SK-N-SH (cell line): ENCODE results near the gene ANKMY2. TPM values are rescaled to one million over a fixed set of nuclear protein-coding genes. Genes with fewer than 3 reads are reported as not detected.

ENCODE experiments used
- CTCF ChIA-PET: fragments of 300-600, 350-600 bp; formaldehyde crosslinking; extraction: SDS; loops from one replicate; lab custom pipeline; 2021; lab: Yijun Ruan, JAX
- POLR2A ChIA-PET: fragments of 350-600 bp; sonication (Branson Sonifier 250); formaldehyde crosslinking; extraction: SDS; loops from one replicate; lab custom pipeline; 2020; ENCODE audit warnings: antibody characterized with exemption, inconsistent platforms; lab: Yijun Ruan, JAX
- DNase-seq: peaks from one replicate; pipeline ENCODE4 v3.0.0; 2012
- H2AFZ ChIP-seq: fragments of 200-600 bp; sonication (generic); 2 replicates; pipeline ENCODE4 v1.8.1; 2016; ENCODE audit warnings: antibody characterized with exemption, mild to moderate bottlenecking, low read depth
- H3F3A ChIP-seq: fragments of 200-600 bp; sonication (generic); replicated peaks from 2 replicates; pipeline ENCODE3; 2016; ENCODE audit warnings: antibody characterized with exemption, mild to moderate bottlenecking; ENCODE audit not compliant: insufficient read depth
- H3K27ac ChIP-seq, 2 experiments: fragments of 200-500 bp in 1 of 2; fragments of 200-600 bp in 1 of 2; sonication (Bioruptor generic) in 1 of 2; sonication (generic), shearing (Covaris generic) in 1 of 2; 2 replicates each; pipeline versions ENCODE4 v1.5.1 to v1.6.1; 2014 to 2016; ENCODE audit warnings: low read depth in 2 of 2, inconsistent platforms in 1 of 2, low read length in 1 of 2, mild to moderate bottlenecking in 1 of 2, mixed read lengths in 1 of 2
- H3K27me3 ChIP-seq: fragments of 200-600 bp; sonication (generic), shearing (Covaris generic); 2 replicates; pipeline ENCODE4 v1.6.1; 2016; ENCODE audit warnings: mixed run types; ENCODE audit not compliant: insufficient read depth
- H3K36me3 ChIP-seq, 2 experiments: fragments of 200-500 bp in 1 of 2; fragments of 200-600 bp in 1 of 2; sonication (Bioruptor generic) in 1 of 2; sonication (generic) in 1 of 2; replicated peaks in 1 of 2; 2 replicates each; pipeline versions ENCODE3 to v1.5.1; 2014 to 2016; ENCODE audit warnings: low read length in 1 of 2, mild to moderate bottlenecking in 1 of 2; ENCODE audit not compliant: insufficient read depth in 2 of 2, control insufficient read depth in 1 of 2
- H3K4me1 ChIP-seq, 2 experiments: fragments of 200-500 bp in 1 of 2; fragments of 200-600 bp in 1 of 2; sonication (Bioruptor generic) in 1 of 2; sonication (generic), shearing (Covaris generic) in 1 of 2; 2 replicates each; pipeline versions ENCODE4 v1.5.1 to v1.6.1; 2014 to 2016; ENCODE audit warnings: low read depth in 1 of 2, low read length in 1 of 2, mixed run types in 1 of 2; ENCODE audit not compliant: insufficient read depth in 2 of 2, control insufficient read depth in 1 of 2
- H3K4me2 ChIP-seq: fragments of 200-600 bp; sonication (generic), shearing (Covaris generic); 2 replicates; pipeline ENCODE4 v1.6.1; 2017; ENCODE audit warnings: mixed run types
- H3K4me3 ChIP-seq, 2 experiments: fragments of 200-500 bp in 1 of 2; fragments of 200-600 bp in 1 of 2; sonication (Bioruptor generic) in 1 of 2; sonication (generic), shearing (Covaris generic) in 1 of 2; 2 replicates each; pipeline versions ENCODE4 v1.5.1 to v1.8.1; 2014 to 2016; ENCODE audit warnings: low read depth in 2 of 2, inconsistent platforms in 1 of 2, low read length in 1 of 2, mild to moderate bottlenecking in 1 of 2, mixed read lengths in 1 of 2, moderate library complexity in 1 of 2
- H3K79me2 ChIP-seq: fragments of 200-600 bp; sonication (generic); 2 replicates; pipeline ENCODE4 v1.8.1; 2017; ENCODE audit warnings: mild to moderate bottlenecking; ENCODE audit not compliant: insufficient read depth
- H3K9ac ChIP-seq: fragments of 200-600 bp; sonication (generic); 2 replicates; pipeline ENCODE4 v1.6.1; 2017; ENCODE audit warnings: mixed run types
- H3K9me2 ChIP-seq: fragments of 200-600 bp; sonication (generic); 2 replicates; pipeline ENCODE4 v1.6.1; 2017; ENCODE audit warnings: mixed run types
- H3K9me3 ChIP-seq: fragments of 200-600 bp; sonication (generic); 2 replicates; pipeline ENCODE4 v1.6.1; 2017; ENCODE audit warnings: mixed run types, mild to moderate bottlenecking, moderate library complexity
- H4K20me1 ChIP-seq: fragments of 200-600 bp; sonication (generic); 2 replicates; pipeline ENCODE4 v1.6.1; 2017; ENCODE audit warnings: mild to moderate bottlenecking, mixed run types; ENCODE audit not compliant: insufficient read depth
- CHD2 ChIP-seq: fragments of 150-350 bp; IDR thresholded peaks from 2 replicates; pipeline ENCODE4 v1.6.1; 2018; ENCODE audit warnings: low read length; ENCODE audit not compliant: partially characterized antibody
- EP300 ChIP-seq, 2 experiments: IDR thresholded peaks; 2 replicates each; pipeline versions ENCODE4 v1.4.0 to v1.6.1; 2012; ENCODE audit warnings: borderline replicate concordance in 1 of 2, low read depth in 1 of 2, low read length in 1 of 2
- FOSL2 ChIP-seq: IDR thresholded peaks from 2 replicates; pipeline ENCODE4 v1.4.0; 2012; ENCODE audit warnings: low read depth, mild to moderate bottlenecking, moderate library complexity, borderline replicate concordance
- FOXM1 ChIP-seq: IDR thresholded peaks from 2 replicates; pipeline ENCODE4 v1.4.0; 2012; ENCODE audit warnings: low read depth, mild to moderate bottlenecking
- GABPA ChIP-seq: IDR thresholded peaks from 2 replicates; pipeline ENCODE4 v1.4.0; 2012; ENCODE audit warnings: low read depth, mild to moderate bottlenecking
- JUND ChIP-seq: IDR thresholded peaks from 2 replicates; pipeline ENCODE4 v1.4.0; 2012
- NFIC ChIP-seq: IDR thresholded peaks from 2 replicates; pipeline ENCODE4 v1.4.0; 2012; ENCODE audit warnings: borderline replicate concordance
- NRF1 ChIP-seq: IDR thresholded peaks from 2 replicates; pipeline ENCODE4 v1.6.1; 2012; ENCODE audit warnings: low read depth, mild to moderate bottlenecking, low read length
- POLR2AphosphoS5 ChIP-seq: IDR thresholded peaks from 2 replicates; pipeline ENCODE4 v1.6.1; 2012; ENCODE audit warnings: low read depth, low read length
- RAD21 ChIP-seq: IDR thresholded peaks from 2 replicates; pipeline ENCODE4 v1.6.1; 2012; ENCODE audit warnings: mild to moderate bottlenecking, low read length
- RCOR1 ChIP-seq: fragments of 150-350 bp; IDR thresholded peaks from 2 replicates; pipeline ENCODE4 v1.6.1; 2017; ENCODE audit warnings: antibody characterized with exemption, low read length
- RFX5 ChIP-seq: IDR thresholded peaks from 2 replicates; pipeline ENCODE4 v1.6.1; 2012; ENCODE audit warnings: mild to moderate bottlenecking, improper control_type of control experiment, low read length
- RXRA ChIP-seq: IDR thresholded peaks from 2 replicates; pipeline ENCODE4 v1.4.0; 2012; ENCODE audit warnings: low read depth, mild to moderate bottlenecking, borderline replicate concordance
- SIN3A ChIP-seq: IDR thresholded peaks from 2 replicates; pipeline ENCODE4 v1.6.1; 2012; ENCODE audit warnings: low read depth, mild to moderate bottlenecking, low read length, moderate library complexity, borderline replicate concordance
- TAF1 ChIP-seq: IDR thresholded peaks from 2 replicates; pipeline ENCODE4 v1.6.1; 2012; ENCODE audit warnings: low read depth, mild to moderate bottlenecking, low read length, moderate library complexity, borderline replicate concordance
- TEAD4 ChIP-seq: IDR thresholded peaks from 2 replicates; pipeline ENCODE4 v1.4.0; 2012; ENCODE audit warnings: mild to moderate bottlenecking, borderline replicate concordance; ENCODE audit not compliant: insufficient read depth
- WGBS: methylation state at CpG from one replicate; pipeline ENCODE4 v1.1.6; 2017; ENCODE audit warnings: low lambda C conversion rate; 5-methylcytosine and 5-hydroxymethylcytosine counted together
- polyA plus RNA-seq, 3 experiments: library from polyadenylated mRNA; depleted of rRNA; stranded (reverse); fragments of >200 nt; gene quantifications; 2 replicates each; pipeline ENCODE4 v1.2.3, GENCODE V29; 2012
- TF ChIP-seq, protein P1 (sequence below): IDR thresholded peaks from 2 replicates; pipeline ENCODE4 v1.6.1; 2012; ENCODE audit warnings: mild to moderate bottlenecking, low read depth, low read length, moderate library complexity
- TF ChIP-seq, protein P2 (sequence below): fragments of 150-350 bp; IDR thresholded peaks from 2 replicates; pipeline ENCODE4 v1.6.1; 2017; ENCODE audit warnings: antibody characterized with exemption, low read length, low read depth, borderline replicate concordance

The ANKMY2 gene
- polyA plus RNA-seq, 1 of the 3 experiments (the other 2 are of a cell fraction): 15.8 TPM

DNA sequence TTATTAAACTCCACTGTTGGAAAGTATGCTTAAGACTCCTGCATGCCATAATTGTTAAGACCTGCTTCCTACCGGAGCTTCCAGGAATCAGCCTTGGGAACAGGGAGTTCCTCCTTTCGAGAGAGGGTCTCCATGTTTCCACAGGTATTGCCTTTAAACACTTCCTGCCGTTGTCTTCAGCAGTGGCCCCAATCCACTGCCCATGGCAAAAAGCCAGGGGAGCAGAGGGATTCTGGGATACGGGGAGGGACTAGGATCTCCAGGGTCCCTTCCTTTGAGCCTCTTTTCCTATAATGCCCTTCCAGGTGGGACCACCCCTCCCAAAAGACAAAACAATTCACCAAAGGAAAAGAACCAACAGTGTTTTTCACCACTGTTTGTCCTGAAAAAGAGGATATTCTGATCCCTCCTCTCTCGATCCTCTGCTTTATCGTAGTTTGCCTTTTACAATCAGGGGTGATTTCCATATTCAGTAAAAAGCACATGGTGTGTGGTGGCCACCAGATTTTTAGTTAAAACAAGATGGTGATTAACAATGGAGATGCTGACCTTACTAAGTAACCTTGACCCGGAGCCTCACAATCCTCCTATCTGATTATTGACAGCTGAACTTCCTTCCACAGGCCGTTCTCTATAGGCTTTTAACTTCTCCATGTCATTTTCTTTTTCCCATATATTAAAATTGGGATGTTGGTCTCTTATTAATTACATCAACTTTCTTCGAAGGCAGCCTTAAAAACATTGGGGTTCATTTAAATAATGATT lies 82.9 kb downstream of the ANKMY2 start:
- Histone ChIP-seq H3F3A (no peaks in the 10 kb centered on the region), H3K27me3 (peaks cover 11% of the 10 kb centered on the region; the same call in 1 of the 2 replicates), H3K27ac (no peak overlapping the region), H3K36me3 (no peaks in the 10 kb centered on the region), H2AFZ (peak overlapping the region; percentile 60; the same call in 1 of the 2 replicates), H3K4me3 (peak overlapping the region; percentile 31 to 45; a peak in 3 of 4 replicates), H4K20me1 (no peaks in the 10 kb centered on the region), H3K9ac (no peak overlapping the region), H3K79me2 (no peaks in the 10 kb centered on the region), H3K4me2 (peak overlapping the region; percentile 54), H3K4me1 (peaks cover 4 to 16% of the 10 kb centered on the region in 2 experiments; a peak in 2 of 4 replicates), H3K9me2 (0 out of 2 replicates have a peak, but pooled peaks cover 3% of the 10 kb centered on the region), H3K9me3 (no peaks in the 10 kb centered on the region)
- DNase-seq: no peak
- WGBS: 54% methylated on average over 9 of the region's 9 CpGs
- TF ChIP-seq SIN3A: no peak
- no peak for TF ChIP-seq NFIC
- no peak for TF ChIP-seq TEAD4
- TF ChIP-seq RCOR1: no peak
- TF ChIP-seq EP300 (IDR thresholded peaks at IDR 0.05; ENCODE audit: borderline replicate concordance in 1 of 2, low read depth in 1 of 2, low read length in 1 of 2): no peak
- TF ChIP-seq POLR2AphosphoS5: no peak
- no peak for TF ChIP-seq NRF1
- TF ChIP-seq, protein P1, sequence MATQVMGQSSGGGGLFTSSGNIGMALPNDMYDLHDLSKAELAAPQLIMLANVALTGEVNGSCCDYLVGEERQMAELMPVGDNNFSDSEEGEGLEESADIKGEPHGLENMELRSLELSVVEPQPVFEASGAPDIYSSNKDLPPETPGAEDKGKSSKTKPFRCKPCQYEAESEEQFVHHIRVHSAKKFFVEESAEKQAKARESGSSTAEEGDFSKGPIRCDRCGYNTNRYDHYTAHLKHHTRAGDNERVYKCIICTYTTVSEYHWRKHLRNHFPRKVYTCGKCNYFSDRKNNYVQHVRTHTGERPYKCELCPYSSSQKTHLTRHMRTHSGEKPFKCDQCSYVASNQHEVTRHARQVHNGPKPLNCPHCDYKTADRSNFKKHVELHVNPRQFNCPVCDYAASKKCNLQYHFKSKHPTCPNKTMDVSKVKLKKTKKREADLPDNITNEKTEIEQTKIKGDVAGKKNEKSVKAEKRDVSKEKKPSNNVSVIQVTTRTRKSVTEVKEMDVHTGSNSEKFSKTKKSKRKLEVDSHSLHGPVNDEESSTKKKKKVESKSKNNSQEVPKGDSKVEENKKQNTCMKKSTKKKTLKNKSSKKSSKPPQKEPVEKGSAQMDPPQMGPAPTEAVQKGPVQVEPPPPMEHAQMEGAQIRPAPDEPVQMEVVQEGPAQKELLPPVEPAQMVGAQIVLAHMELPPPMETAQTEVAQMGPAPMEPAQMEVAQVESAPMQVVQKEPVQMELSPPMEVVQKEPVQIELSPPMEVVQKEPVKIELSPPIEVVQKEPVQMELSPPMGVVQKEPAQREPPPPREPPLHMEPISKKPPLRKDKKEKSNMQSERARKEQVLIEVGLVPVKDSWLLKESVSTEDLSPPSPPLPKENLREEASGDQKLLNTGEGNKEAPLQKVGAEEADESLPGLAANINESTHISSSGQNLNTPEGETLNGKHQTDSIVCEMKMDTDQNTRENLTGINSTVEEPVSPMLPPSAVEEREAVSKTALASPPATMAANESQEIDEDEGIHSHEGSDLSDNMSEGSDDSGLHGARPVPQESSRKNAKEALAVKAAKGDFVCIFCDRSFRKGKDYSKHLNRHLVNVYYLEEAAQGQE: no peak
- no peak for TF ChIP-seq CHD2
- no peak for TF ChIP-seq FOXM1
- TF ChIP-seq RFX5: no peak
- TF ChIP-seq TAF1: no peak
- TF ChIP-seq FOSL2: no peak
- TF ChIP-seq RAD21: no peak
- CTCF ChIA-PET: interaction anchor here (0.7 to 5.8 kb wide), 5 partner anchors 14 to 877 kb away, joined by 3 to 51 read pairs (median 4); no protein-coding TSS in a partner anchor
- POLR2A ChIA-PET: no interaction called here

DNA sequence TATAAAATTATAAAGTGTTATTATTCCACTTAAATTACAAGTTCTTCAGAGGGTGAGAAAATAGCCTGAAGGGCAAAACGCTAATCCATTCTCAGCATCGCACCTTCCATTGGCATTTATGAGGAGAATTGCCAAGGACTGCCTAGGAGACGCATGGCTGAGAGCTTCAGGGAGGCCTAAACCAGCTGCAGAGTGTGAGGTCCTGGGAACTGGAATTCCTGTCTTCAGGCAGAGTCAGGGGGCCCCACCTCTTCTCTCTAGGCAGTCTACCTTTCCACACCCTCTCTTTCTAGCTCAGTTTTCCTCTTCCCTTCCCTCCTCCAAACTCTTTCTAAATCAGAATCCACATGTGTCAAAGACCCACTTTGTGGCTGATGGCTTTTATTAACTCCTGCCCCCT lies 83.6 kb downstream of the ANKMY2 start:
- POLR2A ChIA-PET: no interaction called here
- Histone ChIP-seq H3K4me3 (no peak overlapping the region), H3K4me2 (no peak overlapping the region), H3K27ac (no peak overlapping the region), H3K79me2 (no peaks in the 10 kb centered on the region), H3K36me3 (no peaks in the 10 kb centered on the region), H3K9ac (no peak overlapping the region), H3K4me1 (peaks cover 4 to 16% of the 10 kb centered on the region in 2 experiments; a peak in 2 of 4 replicates), H3F3A (no peaks in the 10 kb centered on the region), H3K9me3 (no peaks in the 10 kb centered on the region), H4K20me1 (no peaks in the 10 kb centered on the region), H3K27me3 (peaks cover 8% of the 10 kb centered on the region; the same call in 1 of the 2 replicates), H2AFZ (no peak overlapping the region), H3K9me2 (0 out of 2 replicates have a peak, but pooled peaks cover 3% of the 10 kb centered on the region)
- CTCF ChIA-PET: interaction anchor here (0.7 to 5.8 kb wide), 4 partner anchors 13 to 484 kb away, joined by 3 to 51 read pairs (median 4); no protein-coding TSS in a partner anchor
- DNase-seq: no peak
- WGBS: 68% methylated on average over 3 of the region's 3 CpGs
- TF ChIP-seq JUND (no peak), TAF1 (no peak), POLR2AphosphoS5 (no peak), GABPA (no peak), NFIC (no peak), RXRA (no peak), TEAD4 (no peak), FOSL2 (no peak)
- TF ChIP-seq, protein P2, sequence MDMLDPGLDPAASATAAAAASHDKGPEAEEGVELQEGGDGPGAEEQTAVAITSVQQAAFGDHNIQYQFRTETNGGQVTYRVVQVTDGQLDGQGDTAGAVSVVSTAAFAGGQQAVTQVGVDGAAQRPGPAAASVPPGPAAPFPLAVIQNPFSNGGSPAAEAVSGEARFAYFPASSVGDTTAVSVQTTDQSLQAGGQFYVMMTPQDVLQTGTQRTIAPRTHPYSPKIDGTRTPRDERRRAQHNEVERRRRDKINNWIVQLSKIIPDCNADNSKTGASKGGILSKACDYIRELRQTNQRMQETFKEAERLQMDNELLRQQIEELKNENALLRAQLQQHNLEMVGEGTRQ: no peak
- TF ChIP-seq, protein P1: no peak
